Measurements from ENCODE around the gene PZP. TPM values are rescaled to one million over a fixed set of nuclear protein-coding genes. Genes with fewer than 3 reads are reported as not detected.

The PZP gene
- total and polyA plus RNA-seq, 2 of the 13 experiments (the other 11 are each of a cell fraction or from before 2014, with no cell fraction given) = 0.07 to 0.89 TPM

DNA sequence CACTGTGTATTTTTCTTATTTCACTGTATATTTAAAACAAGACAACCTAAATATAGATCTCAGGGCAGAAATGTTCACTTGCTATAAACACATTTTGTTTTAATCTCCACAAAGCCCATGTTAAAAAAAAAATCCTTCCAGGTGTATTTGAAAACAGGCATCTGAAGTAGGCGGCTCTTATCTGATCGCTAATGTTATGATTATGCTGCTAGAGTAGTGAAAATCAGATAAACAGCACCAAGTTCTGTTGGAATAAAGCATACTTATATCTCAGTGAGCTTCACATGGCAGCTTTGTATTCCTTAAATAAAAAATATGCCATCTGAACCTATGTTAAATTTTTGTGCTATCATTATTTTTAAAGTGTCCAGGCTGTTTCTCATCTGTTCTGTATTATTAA, 47.6 kb upstream of the PZP start:
- TF ChIP-seq MTF1 (CRISPR knock-in tag; IDR thresholded peaks at IDR 0.05) (no peak), RFX5 (IDR thresholded peaks at IDR 0.05; ENCODE audit: low read depth, low read length) (no peak), ZNF703 (CRISPR knock-in tag; IDR thresholded peaks at IDR 0.05; ENCODE audit: borderline replicate concordance) (no peak), TCF7 (IDR thresholded peaks at IDR 0.05; ENCODE audit: low read depth) (no peak), SNAPC5 (CRISPR knock-in tag; IDR thresholded peaks at IDR 0.05; ENCODE audit: borderline replicate concordance) (no peak), ZNF614 (CRISPR knock-in tag; IDR thresholded peaks at IDR 0.05; ENCODE audit: borderline replicate concordance) (no peak), SNAI1 (CRISPR knock-in tag; IDR thresholded peaks at IDR 0.05; ENCODE audit: borderline replicate concordance) (no peak), GABPB1 (CRISPR knock-in tag; IDR thresholded peaks at IDR 0.05) (no peak)
- TF ChIP-seq, protein P1, sequence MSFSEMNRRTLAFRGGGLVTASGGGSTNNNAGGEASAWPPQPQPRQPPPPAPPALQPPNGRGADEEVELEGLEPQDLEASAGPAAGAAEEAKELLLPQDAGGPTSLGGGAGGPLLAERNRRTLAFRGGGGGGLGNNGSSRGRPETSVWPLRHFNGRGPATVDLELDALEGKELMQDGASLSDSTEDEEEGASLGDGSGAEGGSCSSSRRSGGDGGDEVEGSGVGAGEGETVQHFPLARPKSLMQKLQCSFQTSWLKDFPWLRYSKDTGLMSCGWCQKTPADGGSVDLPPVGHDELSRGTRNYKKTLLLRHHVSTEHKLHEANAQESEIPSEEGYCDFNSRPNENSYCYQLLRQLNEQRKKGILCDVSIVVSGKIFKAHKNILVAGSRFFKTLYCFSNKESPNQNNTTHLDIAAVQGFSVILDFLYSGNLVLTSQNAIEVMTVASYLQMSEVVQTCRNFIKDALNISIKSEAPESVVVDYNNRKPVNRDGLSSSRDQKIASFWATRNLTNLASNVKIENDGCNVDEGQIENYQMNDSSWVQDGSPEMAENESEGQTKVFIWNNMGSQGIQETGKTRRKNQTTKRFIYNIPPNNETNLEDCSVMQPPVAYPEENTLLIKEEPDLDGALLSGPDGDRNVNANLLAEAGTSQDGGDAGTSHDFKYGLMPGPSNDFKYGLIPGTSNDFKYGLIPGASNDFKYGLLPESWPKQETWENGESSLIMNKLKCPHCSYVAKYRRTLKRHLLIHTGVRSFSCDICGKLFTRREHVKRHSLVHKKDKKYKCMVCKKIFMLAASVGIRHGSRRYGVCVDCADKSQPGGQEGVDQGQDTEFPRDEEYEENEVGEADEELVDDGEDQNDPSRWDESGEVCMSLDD (CRISPR knock-in tag; IDR thresholded peaks at IDR 0.05; ENCODE audit: borderline replicate concordance) = no peak
- TF ChIP-seq, protein P2, sequence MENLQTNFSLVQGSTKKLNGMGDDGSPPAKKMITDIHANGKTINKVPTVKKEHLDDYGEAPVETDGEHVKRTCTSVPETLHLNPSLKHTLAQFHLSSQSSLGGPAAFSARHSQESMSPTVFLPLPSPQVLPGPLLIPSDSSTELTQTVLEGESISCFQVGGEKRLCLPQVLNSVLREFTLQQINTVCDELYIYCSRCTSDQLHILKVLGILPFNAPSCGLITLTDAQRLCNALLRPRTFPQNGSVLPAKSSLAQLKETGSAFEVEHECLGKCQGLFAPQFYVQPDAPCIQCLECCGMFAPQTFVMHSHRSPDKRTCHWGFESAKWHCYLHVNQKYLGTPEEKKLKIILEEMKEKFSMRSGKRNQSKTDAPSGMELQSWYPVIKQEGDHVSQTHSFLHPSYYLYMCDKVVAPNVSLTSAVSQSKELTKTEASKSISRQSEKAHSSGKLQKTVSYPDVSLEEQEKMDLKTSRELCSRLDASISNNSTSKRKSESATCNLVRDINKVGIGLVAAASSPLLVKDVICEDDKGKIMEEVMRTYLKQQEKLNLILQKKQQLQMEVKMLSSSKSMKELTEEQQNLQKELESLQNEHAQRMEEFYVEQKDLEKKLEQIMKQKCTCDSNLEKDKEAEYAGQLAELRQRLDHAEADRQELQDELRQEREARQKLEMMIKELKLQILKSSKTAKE (CRISPR knock-in tag; IDR thresholded peaks at IDR 0.05; ENCODE audit: borderline replicate concordance) = no peak
- TF ChIP-seq, protein P3, sequence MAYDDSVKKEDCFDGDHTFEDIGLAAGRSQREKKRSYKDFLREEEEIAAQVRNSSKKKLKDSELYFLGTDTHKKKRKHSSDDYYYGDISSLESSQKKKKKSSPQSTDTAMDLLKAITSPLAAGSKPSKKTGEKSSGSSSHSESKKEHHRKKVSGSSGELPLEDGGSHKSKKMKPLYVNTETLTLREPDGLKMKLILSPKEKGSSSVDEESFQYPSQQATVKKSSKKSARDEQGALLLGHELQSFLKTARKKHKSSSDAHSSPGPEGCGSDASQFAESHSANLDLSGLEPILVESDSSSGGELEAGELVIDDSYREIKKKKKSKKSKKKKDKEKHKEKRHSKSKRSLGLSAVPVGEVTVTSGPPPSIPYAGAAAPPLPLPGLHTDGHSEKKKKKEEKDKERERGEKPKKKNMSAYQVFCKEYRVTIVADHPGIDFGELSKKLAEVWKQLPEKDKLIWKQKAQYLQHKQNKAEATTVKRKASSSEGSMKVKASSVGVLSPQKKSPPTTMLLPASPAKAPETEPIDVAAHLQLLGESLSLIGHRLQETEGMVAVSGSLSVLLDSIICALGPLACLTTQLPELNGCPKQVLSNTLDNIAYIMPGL (CRISPR knock-in tag; IDR thresholded peaks at IDR 0.05; ENCODE audit: borderline replicate concordance in 1 of 2, low read depth in 1 of 2) = no peak
- TF ChIP-seq, protein P4, sequence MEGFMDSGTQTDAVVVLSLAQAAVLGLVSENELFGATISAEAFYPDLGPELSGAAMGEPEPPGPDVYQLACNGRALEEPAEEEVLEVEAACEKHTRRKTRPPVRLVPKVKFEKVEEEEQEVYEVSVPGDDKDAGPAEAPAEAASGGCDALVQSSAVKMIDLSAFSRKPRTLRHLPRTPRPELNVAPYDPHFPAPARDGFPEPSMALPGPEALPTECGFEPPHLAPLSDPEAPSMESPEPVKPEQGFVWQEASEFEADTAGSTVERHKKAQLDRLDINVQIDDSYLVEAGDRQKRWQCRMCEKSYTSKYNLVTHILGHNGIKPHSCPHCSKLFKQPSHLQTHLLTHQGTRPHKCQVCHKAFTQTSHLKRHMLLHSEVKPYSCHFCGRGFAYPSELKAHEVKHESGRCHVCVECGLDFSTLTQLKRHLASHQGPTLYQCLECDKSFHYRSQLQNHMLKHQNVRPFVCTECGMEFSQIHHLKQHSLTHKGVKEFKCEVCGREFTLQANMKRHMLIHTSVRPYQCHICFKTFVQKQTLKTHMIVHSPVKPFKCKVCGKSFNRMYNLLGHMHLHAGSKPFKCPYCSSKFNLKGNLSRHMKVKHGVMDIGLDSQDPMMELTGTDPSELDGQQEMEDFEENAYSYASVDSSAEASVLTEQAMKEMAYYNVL (CRISPR knock-in tag; IDR thresholded peaks at IDR 0.05; ENCODE audit: borderline replicate concordance) = no peak
- TF ChIP-seq, protein P5, sequence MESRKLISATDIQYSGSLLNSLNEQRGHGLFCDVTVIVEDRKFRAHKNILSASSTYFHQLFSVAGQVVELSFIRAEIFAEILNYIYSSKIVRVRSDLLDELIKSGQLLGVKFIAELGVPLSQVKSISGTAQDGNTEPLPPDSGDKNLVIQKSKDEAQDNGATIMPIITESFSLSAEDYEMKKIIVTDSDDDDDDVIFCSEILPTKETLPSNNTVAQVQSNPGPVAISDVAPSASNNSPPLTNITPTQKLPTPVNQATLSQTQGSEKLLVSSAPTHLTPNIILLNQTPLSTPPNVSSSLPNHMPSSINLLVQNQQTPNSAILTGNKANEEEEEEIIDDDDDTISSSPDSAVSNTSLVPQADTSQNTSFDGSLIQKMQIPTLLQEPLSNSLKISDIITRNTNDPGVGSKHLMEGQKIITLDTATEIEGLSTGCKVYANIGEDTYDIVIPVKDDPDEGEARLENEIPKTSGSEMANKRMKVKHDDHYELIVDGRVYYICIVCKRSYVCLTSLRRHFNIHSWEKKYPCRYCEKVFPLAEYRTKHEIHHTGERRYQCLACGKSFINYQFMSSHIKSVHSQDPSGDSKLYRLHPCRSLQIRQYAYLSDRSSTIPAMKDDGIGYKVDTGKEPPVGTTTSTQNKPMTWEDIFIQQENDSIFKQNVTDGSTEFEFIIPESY (CRISPR knock-in tag; IDR thresholded peaks at IDR 0.05) = no peak
- ATAC-seq (no peak), DNase-seq (ENCODE audit: low spot score) (no peak), FAIRE-seq (no peak)
- in situ Hi-C loops (cut with HindIII; ENCODE audit: extremely low pct_ligation_motif_present, low pct_unique_long_range_greater_than_20kb) (no loop called here), intact Hi-C loops (cut with micrococcal nuclease; ENCODE audit: unreplicated experiment) (loop anchor here (10.0 kb wide), 1 partner anchor 141 kb away; the partner anchor contains the start of gene A2M)
- no TSS peak for BruUV-seq (replicated peaks)
- Histone ChIP-seq H3K27ac (ENCODE audit: extremely low read length, insufficient read depth, low read length) (no peak overlapping the region), H3K36me3 (replicated peaks in 1 of 2; ENCODE audit: control insufficient read depth in 1 of 2, insufficient read depth in 2 of 2, low read length in 2 of 2) (no peaks in the 10 kb centered on the region), H3K79me2 (ENCODE audit: insufficient read depth, low read length) (no peaks in the 10 kb centered on the region), H3K4me2 (ENCODE audit: low read depth, low read length) (no peak overlapping the region), H3K9ac (ENCODE audit: insufficient read depth, low read depth, low read length) (no peak overlapping the region), H3K4me1 (ENCODE audit: insufficient read depth, low read length) (peaks cover 35% of the 10 kb centered on the region), H4K20me1 (ENCODE audit: insufficient read depth, low read length) (no peaks in the 10 kb centered on the region), H3K9me3 (ENCODE audit: low read length) (no peaks in the 10 kb centered on the region), H2AFZ (ENCODE audit: low read length) (no peak overlapping the region), H3K27me3 (ENCODE audit: control insufficient read depth in 1 of 2, insufficient read depth in 2 of 2, low read length in 2 of 2) (no peaks in the 10 kb centered on the region), H3K4me3 (replicated peaks in 1 of 3; ENCODE audit: insufficient read depth in 1 of 3, low read depth in 2 of 3, low read length in 3 of 3) (no peak overlapping the region)
- WGBS (ENCODE audit: low lambda C conversion rate) = 60% methylated on average over 2 of the region's 2 CpGs
- ChIA-PET POLR2A (no interaction called here), CTCF (ENCODE audit: low intra/inter-chr PET ratio, low total read pairs) (no interaction called here)
